Posterior vena cava (tissue), 2 donors: ENCODE measurements around the gene SLC7A14. TPM values are rescaled to one million over a fixed set of nuclear protein-coding genes. Genes with fewer than 3 reads are reported as not detected.

ENCODE experiments used
- DNase-seq: peaks from one replicate; pipeline ENCODE4 v3.0.0-alpha.2; 2020; ENCODE audit warnings: low spot score
- intact Hi-C, 2 donors: fragments of 100-400 bp; cut with DNase I; formaldehyde crosslinking; loops; one replicate each; pipeline versions ENCODE4 v1.14.1 to v1.14.2; 2022 to 2023
- microRNA-seq, 2 donors: library from miRNA; unstranded; fragments of <30 nt; microRNA quantifications; one replicate each; pipeline ENCODE4 v1.2.0, GENCODE V29; 2020 to 2021; ENCODE audit warnings: borderline microRNAs expressed in 2 of 2
- total RNA-seq, 2 donors: library from RNA; stranded (reverse); fragmentation: NEBNext Ultra II Directional; extraction: Animal tissue kit (Norgen Biotek cat#: 25700); gene quantifications; one replicate each; pipeline ENCODE4 v1.2.1, GENCODE V29; 2021
- donor health status: DM: yes; HTN: yes; CAD: no.
- donor health status: DM: yes; HTN: yes; CAD: no.

Gene SLC7A14
- total RNA-seq, 2 donors from 2014 or later, result 0.05 TPM; not detected in 1

DNA sequence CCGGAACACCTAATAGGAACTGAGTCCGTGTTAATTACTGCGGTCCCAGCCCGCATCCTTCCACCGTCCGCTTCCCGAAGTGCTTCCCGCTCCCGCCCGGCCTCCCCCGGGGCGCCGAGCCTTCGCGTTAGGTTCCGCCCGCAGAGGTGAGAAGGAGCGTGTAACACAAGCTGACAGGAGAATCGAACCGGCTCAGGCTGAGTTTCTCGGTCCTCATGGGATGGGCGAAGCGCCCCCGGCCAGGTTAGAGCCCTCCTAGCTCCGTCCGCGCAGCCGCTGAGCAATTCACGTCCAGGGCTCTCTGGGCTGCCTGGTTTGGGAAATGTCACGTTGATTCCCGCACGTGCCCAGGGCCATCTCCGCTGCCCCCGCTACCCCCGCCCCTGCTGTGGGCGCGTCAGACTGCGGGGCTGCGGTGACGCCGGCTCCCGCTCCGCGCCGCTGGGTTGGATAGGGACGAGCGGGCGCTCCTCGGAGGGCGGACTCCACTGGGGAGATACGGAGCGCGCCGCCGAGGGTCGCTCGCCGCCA lies 166.3 kb downstream of the SLC7A14 start:
- intact Hi-C loops, result loop anchor here in 1 of 2 donors (5.0 kb wide), 1 partner anchor 393 kb away; no protein-coding TSS in a partner anchor
- peak; percentile 84 for DNase-seq

DNA sequence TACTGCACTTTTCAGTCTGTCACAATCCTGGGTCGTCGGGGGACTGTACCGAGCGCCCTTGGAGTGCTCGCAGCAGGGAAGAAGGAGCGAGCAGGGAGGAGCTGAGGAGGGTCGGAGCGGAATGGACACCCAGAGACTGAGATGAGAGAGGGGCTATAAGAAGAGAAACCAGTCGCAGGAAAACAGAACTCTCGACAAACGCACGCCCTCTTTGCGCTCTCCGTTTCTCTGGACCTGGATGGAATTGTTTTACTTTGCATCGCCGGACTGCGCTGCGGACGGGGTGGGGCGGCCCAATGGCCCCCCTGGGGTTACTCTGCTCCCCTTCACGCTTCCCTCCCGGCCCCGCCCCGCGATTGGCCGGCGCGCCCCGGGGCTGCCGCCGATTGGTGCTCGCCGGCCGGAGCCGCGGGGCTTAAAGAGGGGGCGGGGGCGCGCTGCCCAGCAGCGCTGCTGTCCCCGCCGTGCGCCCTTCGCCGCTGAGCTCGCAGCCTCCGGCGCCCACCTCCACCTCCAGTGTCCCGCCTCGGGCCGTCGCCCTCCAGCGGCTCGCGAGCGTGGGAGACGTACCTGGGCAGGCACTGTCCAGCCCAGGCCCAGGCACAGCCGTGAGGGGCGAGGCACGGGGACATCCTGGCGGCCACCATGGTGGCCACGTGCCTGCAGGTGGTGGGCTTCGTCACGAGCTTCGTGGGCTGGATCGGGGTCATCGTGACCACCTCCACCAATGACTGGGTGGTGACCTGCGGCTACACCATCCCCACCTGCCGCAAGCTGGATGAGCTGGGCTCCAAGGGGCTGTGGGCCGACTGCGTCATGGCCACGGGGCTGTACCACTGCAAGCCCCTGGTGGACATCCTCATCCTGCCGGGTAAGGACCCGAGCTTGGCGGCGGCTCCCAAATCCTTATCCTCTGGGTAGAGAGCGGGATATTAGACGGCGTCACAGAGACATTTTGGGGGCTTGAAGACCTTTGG lies 167.2 kb downstream of the SLC7A14 start, which contains the start of gene CLDN11:
CLDN11 (plus strand) TSS at position 447 of the 977 bp plus-strand sequence; CDS start at position 646, 199 bp downstream.
- intact Hi-C loops, result loop anchor here in 1 of 2 donors (5.0 kb wide), 1 partner anchor 394 kb away; no protein-coding TSS in a partner anchor
- DNase-seq, result peak; percentile 84

DNA sequence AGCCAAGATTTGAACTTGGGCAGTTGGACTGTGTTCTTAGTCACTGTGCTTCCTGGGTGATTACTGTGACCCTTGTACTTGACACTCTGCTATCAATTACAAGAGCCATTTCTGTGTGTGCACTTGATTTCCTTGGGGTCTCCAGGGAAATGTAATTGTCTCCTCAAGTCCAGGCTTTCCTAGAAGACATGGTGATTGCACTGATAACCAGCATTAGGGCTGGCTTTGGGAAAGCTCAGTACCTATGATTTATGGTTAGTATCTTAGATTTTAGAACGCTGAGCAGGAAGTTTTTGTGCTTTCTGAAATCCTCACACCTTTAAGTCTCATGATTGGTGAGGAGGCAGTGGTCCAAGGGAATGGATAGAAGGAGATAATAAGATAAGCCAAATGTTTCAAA lies 168.8 kb downstream of the SLC7A14 start:
- intact Hi-C loops, result loop anchor here in 1 of 2 donors (5.0 kb wide), 1 partner anchor 395 kb away; no protein-coding TSS in a partner anchor
- no peak for DNase-seq

DNA sequence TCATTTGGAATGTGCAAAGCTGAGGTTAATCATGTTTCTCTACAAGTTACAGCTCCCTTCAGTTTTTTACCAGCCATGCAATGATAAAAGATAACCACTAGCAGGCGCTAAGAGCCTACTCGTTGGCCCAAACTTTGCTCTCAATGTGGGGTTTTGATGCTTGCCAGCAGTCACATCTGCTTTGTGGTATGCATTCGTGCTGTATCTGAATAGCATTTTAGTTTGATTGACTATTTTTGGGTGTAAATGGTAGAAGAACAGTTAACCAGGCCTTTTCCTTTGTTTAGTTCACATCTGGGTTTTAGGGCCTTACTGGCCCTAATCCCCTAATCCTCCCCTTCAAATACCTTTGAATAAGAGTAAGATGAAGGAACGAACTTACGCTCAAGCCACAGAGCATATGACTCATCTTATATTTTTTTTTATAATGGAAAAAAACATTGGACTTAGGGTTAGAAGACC lies 171.6 kb downstream of the SLC7A14 start:
- no peak for DNase-seq
- intact Hi-C loops, result loop anchor here in 1 of 2 donors (5.0 kb wide), 1 partner anchor 398 kb away; no protein-coding TSS in a partner anchor

GRCh38 chr3:170413291-170413690 lies 172.6 kb downstream of the SLC7A14 start:
- no peak for DNase-seq
- intact Hi-C loops, result loop anchor here in 1 of 2 donors (5.0 kb wide), 1 partner anchor 399 kb away; no protein-coding TSS in a partner anchor

- DNase-seq, result no peak
- intact Hi-C loops, result loop anchor here in 1 of 2 donors (5.0 kb wide), 1 partner anchor 402 kb away; no protein-coding TSS in a partner anchor
Measured at GRCh38 chr3:170410428-170411029, 175.3 kb downstream of the SLC7A14 start.

Small RNA genes lying within 50 kb of the gene (microRNA-seq; reads per million reads assigned to microRNA genes)
- gene MIR6828, result 0 to 0.32 reads per million in 2 donors

Other genes with a start within 250 kb of the SLC7A14 start
- gene SKIL, start 228.4 kb downstream of the SLC7A14 start, total RNA-seq, result 100 to 1,000 TPM in 1 of 2 donors, 10 to 100 TPM in 1; 77.2 to 101 TPM
- 10 to 100 TPM; 26.5 to 41.5 TPM for gene CLDN11, start 167.2 kb downstream of the SLC7A14 start, total RNA-seq